K562 (cell line): ENCODE measurements around the gene ZNF584. TPM values are rescaled to one million over a fixed set of nuclear protein-coding genes. Genes with fewer than 3 reads are reported as not detected.

Source experiments
- HDAC2 ChIP-seq: fragments of 450-650 bp; IDR thresholded peaks from 2 replicates; pipeline ENCODE4 v1.6.1; 2016; ENCODE audit warnings: mild to moderate bottlenecking
- ZBTB7A ChIP-seq: IDR thresholded peaks from 2 replicates; pipeline ENCODE4 v1.6.1; 2011; ENCODE audit warnings: low read depth, mild to moderate bottlenecking, low read length, moderate library complexity, borderline replicate concordance; ENCODE audit not compliant: control insufficient read depth
- polyA plus RNA-seq, 8 experiments: library from polyadenylated mRNA; depleted of rRNA in 4 of 8; stranded (reverse) in 5 of 8; unstranded in 3 of 8; fragments of >200 nt; fragmentation: Nextera tagmentation in 2 of 8; fragmentation: Illumina TruSeq in 1 of 8; extraction: Ambion mirVana in 2 of 8; extraction: Trizol in 1 of 8; gene quantifications; 2 replicates each; pipeline versions ENCODE4 v1.2.1 to v1.2.3, GENCODE V29; 2011 to 2014; ENCODE audit warnings: inconsistent platforms in 1 of 8, missing spikeins in 1 of 8
- total RNA-seq, 7 experiments: library from RNA; depleted of rRNA in 6 of 7; stranded (reverse); fragments of >200 nt in 6 of 7; fragmentation: Illumina TruSeq in 2 of 7; extraction: Trizol in 2 of 7; gene quantifications; 2 replicates each; pipeline versions ENCODE4 v1.2.1 to v1.2.3, GENCODE V29; 2011 to 2021; ENCODE audit warnings: low replicate concordance in 1 of 7
- TF ChIP-seq, protein P1 (sequence below): fragments of 200-600 bp; sonication (generic); IDR thresholded peaks from one replicate; pipeline ENCODE4 v1.6.1; 2012; ENCODE audit warnings: mild to moderate bottlenecking, low read depth, low read length, inconsistent platforms
- TF ChIP-seq, protein P2 (sequence below): sonication (generic); formaldehyde crosslinking; IDR thresholded peaks from 2 replicates; pipeline ENCODE4 v1.8.1; 2023; ENCODE audit warnings: mild to moderate bottlenecking, missing genetic modification reagents
- TF ChIP-seq, protein P3 (sequence below): sonication (generic); formaldehyde crosslinking; IDR thresholded peaks from 2 replicates; pipeline ENCODE4 v1.8.1; 2023; ENCODE audit warnings: mild to moderate bottlenecking, missing genetic modification reagents

ZNF584 gene
- total and polyA plus RNA-seq, 9 of the 15 experiments (the other 6 are each of a cell fraction or from before 2014, with no cell fraction given), result 5.8 to 43.4 (median 24.6) TPM

DNA sequence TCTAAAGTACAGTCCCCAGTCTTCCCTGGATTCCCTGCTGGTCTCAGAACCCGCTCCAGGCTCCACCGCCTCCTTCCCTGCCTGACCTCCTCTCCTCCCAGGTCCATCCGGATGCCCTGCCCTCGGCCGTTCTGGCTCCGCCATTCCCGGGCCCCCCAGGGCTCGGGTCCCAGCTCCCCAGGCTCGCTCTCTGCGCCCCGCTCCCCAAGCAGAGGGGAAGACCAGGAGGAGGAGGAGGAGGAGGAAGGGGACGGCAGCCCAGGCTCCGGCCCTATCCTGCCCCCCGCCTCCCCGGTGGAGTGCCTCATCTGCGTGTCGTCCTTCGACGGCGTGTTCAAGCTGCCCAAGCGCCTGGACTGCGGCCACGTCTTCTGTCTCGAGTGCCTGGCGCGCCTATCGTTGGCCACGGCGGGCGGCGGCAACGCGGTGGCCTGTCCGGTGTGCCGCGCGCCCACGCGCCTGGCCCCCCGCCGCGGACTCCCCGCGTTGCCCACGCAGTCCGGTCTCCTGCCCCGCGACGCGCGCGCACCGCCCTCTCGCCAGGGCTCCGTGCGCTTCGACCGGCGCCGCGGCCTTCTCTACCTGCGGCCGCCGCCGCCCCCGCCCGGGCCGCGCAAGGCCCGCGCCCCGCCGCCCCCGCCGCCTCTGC, 12.3 kb upstream of the ZNF584 start (continued):
- TF ChIP-seq, protein P1, sequence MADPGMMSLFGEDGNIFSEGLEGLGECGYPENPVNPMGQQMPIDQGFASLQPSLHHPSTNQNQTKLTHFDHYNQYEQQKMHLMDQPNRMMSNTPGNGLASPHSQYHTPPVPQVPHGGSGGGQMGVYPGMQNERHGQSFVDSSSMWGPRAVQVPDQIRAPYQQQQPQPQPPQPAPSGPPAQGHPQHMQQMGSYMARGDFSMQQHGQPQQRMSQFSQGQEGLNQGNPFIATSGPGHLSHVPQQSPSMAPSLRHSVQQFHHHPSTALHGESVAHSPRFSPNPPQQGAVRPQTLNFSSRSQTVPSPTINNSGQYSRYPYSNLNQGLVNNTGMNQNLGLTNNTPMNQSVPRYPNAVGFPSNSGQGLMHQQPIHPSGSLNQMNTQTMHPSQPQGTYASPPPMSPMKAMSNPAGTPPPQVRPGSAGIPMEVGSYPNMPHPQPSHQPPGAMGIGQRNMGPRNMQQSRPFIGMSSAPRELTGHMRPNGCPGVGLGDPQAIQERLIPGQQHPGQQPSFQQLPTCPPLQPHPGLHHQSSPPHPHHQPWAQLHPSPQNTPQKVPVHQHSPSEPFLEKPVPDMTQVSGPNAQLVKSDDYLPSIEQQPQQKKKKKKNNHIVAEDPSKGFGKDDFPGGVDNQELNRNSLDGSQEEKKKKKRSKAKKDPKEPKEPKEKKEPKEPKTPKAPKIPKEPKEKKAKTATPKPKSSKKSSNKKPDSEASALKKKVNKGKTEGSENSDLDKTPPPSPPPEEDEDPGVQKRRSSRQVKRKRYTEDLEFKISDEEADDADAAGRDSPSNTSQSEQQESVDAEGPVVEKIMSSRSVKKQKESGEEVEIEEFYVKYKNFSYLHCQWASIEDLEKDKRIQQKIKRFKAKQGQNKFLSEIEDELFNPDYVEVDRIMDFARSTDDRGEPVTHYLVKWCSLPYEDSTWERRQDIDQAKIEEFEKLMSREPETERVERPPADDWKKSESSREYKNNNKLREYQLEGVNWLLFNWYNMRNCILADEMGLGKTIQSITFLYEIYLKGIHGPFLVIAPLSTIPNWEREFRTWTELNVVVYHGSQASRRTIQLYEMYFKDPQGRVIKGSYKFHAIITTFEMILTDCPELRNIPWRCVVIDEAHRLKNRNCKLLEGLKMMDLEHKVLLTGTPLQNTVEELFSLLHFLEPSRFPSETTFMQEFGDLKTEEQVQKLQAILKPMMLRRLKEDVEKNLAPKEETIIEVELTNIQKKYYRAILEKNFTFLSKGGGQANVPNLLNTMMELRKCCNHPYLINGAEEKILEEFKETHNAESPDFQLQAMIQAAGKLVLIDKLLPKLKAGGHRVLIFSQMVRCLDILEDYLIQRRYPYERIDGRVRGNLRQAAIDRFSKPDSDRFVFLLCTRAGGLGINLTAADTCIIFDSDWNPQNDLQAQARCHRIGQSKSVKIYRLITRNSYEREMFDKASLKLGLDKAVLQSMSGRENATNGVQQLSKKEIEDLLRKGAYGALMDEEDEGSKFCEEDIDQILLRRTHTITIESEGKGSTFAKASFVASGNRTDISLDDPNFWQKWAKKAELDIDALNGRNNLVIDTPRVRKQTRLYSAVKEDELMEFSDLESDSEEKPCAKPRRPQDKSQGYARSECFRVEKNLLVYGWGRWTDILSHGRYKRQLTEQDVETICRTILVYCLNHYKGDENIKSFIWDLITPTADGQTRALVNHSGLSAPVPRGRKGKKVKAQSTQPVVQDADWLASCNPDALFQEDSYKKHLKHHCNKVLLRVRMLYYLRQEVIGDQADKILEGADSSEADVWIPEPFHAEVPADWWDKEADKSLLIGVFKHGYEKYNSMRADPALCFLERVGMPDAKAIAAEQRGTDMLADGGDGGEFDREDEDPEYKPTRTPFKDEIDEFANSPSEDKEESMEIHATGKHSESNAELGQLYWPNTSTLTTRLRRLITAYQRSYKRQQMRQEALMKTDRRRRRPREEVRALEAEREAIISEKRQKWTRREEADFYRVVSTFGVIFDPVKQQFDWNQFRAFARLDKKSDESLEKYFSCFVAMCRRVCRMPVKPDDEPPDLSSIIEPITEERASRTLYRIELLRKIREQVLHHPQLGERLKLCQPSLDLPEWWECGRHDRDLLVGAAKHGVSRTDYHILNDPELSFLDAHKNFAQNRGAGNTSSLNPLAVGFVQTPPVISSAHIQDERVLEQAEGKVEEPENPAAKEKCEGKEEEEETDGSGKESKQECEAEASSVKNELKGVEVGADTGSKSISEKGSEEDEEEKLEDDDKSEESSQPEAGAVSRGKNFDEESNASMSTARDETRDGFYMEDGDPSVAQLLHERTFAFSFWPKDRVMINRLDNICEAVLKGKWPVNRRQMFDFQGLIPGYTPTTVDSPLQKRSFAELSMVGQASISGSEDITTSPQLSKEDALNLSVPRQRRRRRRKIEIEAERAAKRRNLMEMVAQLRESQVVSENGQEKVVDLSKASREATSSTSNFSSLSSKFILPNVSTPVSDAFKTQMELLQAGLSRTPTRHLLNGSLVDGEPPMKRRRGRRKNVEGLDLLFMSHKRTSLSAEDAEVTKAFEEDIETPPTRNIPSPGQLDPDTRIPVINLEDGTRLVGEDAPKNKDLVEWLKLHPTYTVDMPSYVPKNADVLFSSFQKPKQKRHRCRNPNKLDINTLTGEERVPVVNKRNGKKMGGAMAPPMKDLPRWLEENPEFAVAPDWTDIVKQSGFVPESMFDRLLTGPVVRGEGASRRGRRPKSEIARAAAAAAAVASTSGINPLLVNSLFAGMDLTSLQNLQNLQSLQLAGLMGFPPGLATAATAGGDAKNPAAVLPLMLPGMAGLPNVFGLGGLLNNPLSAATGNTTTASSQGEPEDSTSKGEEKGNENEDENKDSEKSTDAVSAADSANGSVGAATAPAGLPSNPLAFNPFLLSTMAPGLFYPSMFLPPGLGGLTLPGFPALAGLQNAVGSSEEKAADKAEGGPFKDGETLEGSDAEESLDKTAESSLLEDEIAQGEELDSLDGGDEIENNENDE, result peak; percentile 22
- no peak for TF ChIP-seq ZBTB7A
- TF ChIP-seq, protein P2, sequence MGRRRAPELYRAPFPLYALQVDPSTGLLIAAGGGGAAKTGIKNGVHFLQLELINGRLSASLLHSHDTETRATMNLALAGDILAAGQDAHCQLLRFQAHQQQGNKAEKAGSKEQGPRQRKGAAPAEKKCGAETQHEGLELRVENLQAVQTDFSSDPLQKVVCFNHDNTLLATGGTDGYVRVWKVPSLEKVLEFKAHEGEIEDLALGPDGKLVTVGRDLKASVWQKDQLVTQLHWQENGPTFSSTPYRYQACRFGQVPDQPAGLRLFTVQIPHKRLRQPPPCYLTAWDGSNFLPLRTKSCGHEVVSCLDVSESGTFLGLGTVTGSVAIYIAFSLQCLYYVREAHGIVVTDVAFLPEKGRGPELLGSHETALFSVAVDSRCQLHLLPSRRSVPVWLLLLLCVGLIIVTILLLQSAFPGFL (CRISPR knock-in tag), result no peak
- TF ChIP-seq HDAC2, result no peak
- TF ChIP-seq, protein P3, sequence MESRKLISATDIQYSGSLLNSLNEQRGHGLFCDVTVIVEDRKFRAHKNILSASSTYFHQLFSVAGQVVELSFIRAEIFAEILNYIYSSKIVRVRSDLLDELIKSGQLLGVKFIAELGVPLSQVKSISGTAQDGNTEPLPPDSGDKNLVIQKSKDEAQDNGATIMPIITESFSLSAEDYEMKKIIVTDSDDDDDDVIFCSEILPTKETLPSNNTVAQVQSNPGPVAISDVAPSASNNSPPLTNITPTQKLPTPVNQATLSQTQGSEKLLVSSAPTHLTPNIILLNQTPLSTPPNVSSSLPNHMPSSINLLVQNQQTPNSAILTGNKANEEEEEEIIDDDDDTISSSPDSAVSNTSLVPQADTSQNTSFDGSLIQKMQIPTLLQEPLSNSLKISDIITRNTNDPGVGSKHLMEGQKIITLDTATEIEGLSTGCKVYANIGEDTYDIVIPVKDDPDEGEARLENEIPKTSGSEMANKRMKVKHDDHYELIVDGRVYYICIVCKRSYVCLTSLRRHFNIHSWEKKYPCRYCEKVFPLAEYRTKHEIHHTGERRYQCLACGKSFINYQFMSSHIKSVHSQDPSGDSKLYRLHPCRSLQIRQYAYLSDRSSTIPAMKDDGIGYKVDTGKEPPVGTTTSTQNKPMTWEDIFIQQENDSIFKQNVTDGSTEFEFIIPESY (CRISPR knock-in tag), result peak; percentile 93
